Cardiac fibroblast (primary cell): ENCODE measurements around the gene SSTR1.
"Not testable (repeated sequence)": the region's sequence is repeated elsewhere in the genome, so short reads cannot be mapped to it uniquely, and the experiment has no call there.

Experiments
- DNase-seq, 2 donors: peaks; one replicate each; pipeline versions ENCODE4 v3.0.0 to v3.0.0-alpha.2; 2010; ENCODE audit warnings: low read depth in 2 of 2
- H3K4me3 ChIP-seq, 2 donors: replicated peaks in 1 of 2; 1 replicate in 1 of 2; 2 replicates in 1 of 2; pipeline ENCODE4 v1.5.1; 2011; ENCODE audit warnings: low read depth in 2 of 2, low read length in 2 of 2, mild to moderate bottlenecking in 2 of 2, moderate library complexity in 1 of 2
- TF ChIP-seq, protein P1 (sequence below): IDR thresholded peaks from one replicate; pipeline ENCODE4 v1.5.1; 2011; ENCODE audit warnings: low read depth, mild to moderate bottlenecking, low read length, inconsistent platforms

Gene SSTR1

DNA sequence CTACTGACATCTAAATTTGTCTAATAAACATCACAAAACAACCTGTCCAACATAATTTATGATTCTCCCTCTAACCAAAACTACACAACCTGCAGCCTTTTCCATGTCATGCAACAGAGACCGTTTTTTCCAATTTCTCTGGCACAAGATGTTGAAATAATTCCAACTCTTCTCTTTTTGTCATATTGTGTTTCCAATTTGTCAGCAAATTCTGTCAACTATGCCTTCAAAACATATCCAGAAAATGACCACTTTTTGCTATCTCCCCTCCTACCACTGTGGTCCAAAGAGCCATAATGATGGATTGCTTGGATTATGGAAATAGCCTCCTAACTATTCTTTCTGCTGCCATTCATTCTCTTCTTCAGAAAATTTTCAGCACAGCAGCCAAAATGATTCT, 31.3 kb upstream of the SSTR1 start:
- TF ChIP-seq, protein P1, sequence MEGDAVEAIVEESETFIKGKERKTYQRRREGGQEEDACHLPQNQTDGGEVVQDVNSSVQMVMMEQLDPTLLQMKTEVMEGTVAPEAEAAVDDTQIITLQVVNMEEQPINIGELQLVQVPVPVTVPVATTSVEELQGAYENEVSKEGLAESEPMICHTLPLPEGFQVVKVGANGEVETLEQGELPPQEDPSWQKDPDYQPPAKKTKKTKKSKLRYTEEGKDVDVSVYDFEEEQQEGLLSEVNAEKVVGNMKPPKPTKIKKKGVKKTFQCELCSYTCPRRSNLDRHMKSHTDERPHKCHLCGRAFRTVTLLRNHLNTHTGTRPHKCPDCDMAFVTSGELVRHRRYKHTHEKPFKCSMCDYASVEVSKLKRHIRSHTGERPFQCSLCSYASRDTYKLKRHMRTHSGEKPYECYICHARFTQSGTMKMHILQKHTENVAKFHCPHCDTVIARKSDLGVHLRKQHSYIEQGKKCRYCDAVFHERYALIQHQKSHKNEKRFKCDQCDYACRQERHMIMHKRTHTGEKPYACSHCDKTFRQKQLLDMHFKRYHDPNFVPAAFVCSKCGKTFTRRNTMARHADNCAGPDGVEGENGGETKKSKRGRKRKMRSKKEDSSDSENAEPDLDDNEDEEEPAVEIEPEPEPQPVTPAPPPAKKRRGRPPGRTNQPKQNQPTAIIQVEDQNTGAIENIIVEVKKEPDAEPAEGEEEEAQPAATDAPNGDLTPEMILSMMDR: no peak
- H3K4me3 ChIP-seq: no peak overlapping the region
- DNase-seq: no peak

DNA sequence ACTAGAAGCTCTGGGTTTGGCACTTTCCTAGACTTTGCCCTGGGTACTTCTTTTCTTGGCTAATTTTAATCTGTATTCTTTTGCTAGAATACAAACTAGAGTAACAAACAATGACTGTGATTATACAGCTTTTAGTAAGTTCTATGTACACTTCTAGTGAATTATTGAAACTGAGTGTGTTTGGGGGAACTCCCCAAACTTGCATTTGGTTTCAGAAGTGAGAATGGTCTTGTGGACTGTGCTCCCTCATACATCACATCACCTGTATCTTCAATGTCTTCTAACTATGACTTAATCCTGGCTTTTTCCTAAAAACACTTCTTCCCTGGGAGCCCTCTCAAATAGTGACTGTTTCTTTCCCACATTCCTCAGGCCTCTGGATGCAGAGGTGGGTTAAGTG, 23.6 kb upstream of the SSTR1 start:
- DNase-seq: no peak
- H3K4me3 ChIP-seq: no peak overlapping the region
- TF ChIP-seq, protein P1: no peak

DNA sequence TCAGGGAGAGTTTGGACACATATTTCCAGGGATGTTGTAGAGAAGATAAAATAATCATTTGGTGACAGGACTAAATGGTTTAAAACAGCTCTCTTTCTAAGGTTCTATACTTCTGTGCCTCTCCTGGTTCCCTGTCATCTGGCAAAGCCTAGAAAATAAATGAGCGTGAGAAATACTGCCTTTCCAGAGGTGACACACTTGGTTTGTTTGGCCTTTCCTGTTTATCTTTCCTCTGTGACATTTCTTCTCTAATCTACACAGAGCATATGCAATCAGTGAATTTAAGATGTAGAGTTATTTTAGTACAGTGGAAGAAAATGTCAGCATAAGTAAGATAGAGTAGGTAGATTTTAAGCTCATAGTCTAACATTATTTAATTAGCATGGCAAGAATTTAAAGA, 22.0 kb upstream of the SSTR1 start:
- no peak for DNase-seq
- no peak overlapping the region for H3K4me3 ChIP-seq
- TF ChIP-seq, protein P1: no peak

DNA sequence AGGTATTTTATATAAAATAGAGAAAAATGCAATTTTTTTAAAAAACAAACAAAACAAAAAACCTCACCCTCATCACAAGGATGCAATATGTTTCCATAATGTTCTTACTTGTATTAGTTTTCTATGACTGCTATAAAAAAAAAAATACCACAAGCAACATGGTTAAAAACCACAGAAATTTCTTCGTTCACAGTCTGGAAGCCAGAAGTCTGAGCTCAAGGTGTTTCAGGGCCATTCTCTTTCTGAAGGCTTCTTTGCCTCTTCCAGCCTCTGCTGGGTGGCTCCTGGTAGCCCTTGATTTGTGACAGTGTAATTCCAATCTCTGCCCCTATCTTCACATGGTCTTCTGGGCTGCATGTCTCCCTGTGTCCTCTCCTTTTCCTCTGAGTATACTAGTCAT, 21.5 kb upstream of the SSTR1 start:
- DNase-seq: no peak
- TF ChIP-seq, protein P1: no peak
- H3K4me3 ChIP-seq: no peak overlapping the region

DNA sequence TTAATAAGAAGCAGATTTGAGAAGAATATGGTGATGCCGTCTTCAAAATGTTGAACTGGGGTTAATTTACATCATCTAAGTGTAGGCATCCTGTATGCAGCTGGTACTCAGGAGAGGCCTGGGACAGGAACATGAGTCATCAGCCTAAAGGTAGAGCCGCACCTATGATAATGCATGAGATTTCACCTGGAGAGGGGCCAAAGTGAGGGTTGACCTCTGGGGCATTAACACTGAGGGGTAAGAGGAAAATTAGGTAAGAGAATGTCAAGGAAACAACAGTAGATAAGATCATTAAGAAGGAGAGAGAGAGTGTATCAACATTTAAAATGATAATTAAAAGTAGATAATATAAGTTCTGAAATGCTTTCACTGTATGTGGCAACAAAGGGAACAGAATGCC, 20.2 kb upstream of the SSTR1 start:
- no peak for DNase-seq
- no peak overlapping the region for H3K4me3 ChIP-seq
- TF ChIP-seq, protein P1: no peak

DNA sequence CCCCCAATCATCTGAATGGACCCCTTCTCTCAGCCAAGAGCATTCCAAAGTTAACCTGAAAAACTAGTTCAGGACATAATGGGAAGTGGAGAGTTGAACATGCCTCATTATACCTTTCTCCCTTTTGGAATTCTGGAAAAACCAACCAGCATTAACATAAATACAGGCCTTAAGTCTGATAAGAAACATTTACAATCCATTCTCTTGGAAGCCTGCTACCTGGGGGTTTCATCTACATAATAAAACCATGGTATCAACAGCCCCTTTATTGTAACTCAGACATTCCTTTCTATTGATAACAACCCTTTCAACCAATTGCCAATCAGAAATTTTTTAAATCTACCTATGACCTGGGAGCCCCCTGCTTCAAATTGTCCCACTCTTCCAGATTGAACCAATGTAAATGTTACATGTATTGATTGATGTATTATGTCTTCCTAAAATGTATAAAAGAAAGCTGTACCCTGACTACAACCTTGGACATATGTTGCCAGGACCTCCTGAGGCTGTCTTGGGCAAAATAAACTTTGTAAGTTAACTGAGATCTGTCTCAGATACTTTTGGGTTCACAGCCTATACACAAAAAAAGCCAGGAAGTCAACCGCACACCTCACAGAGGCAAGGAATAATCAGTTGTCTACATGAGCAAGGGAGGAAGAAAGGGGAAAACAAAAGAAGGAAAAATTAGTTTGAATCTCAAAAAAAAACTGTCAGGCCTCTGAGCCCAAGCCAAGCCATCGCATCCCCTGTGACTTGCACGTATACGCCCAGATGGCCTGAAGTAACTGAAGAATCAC, 17.6 kb upstream of the SSTR1 start:
- DNase-seq: no peak
- TF ChIP-seq, protein P1: no peak
- no peak overlapping the region for H3K4me3 ChIP-seq

DNA sequence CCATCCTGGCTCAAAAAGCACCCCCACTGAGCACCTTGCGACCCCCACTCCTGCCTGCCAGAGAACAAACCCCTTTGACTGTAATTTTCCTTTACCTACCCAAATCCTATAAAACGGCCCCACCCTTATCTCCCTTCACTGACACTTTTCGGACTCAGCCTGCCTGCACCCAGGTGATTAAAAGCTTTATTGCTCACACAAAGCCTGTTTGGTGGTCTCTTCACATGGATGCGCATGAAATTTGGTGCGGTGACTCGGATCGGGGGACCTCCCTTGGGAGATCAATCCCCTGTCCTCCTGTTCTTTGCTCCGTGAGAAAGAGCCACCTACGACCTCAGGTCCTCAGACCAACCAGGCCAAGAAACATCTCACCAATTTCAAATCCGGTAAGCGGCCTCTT, 16.9 kb upstream of the SSTR1 start:
- not testable (repeated sequence) for DNase-seq, H3K4me3 ChIP-seq

DNA sequence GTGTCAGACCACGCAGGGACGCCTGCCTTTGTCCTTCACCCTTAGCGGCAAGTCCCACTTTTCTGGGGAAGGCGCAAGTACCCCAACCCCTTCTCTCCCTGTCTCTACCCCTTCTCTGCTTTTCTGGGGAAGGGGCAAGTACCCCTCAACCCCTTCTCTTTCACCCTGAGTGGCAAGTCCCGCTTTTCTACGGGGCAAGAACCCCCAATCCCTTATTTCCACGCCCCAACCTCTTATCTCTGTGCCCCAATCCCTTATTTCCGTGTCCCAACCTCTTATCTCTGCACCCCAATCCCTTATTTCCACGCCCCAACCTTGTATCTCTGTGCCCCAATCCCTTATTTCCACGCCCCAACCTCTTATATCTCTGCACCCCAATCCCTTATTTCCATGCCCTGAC, 16.2 kb upstream of the SSTR1 start:
- H3K4me3 ChIP-seq, DNase-seq: not testable (repeated sequence)
